Measurements from ENCODE around the gene ACOXL. TPM values are rescaled to one million over a fixed set of nuclear protein-coding genes. Genes with fewer than 3 reads are reported as not detected.

Gene ACOXL
- total and polyA plus RNA-seq, 2 donors (not counting 3 experiments of a cell fraction or from before 2014, with no cell fraction given) = not detected

DNA sequence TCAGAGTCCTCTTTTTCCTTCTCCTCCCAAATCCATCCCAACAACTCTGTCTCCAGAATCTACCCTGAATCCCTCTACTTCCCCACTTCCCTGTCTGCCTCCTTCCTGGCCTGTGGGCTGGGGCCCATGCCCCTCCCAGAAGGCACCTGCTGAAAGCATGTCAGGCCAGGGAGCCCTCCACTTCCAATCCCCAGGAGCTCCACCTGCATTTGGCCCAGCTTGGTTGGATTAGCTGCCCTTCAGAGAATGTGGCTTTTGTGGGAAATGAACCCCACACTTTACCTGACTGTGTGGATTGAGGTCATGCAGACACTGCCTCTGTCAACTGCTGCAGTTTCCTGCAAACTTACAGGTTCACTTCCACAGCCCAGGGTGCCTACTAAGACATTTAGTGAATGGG is 58.5 kb downstream of the ACOXL start:
- no peaks in the 10 kb centered on the region for H4K20me1 ChIP-seq (replicated peaks; ENCODE audit: control insufficient read depth, extremely low read depth, insufficient read depth, low read length)
- H3K4me1 ChIP-seq (ENCODE audit: control insufficient read depth, extremely low read depth, insufficient read depth, low read length) = no peaks in the 10 kb centered on the region
- no peaks in the 10 kb centered on the region for H3K79me2 ChIP-seq (ENCODE audit: control insufficient read depth, insufficient read depth, low read length)
- ChIA-PET POLR2A (no interaction called here), CTCF (interaction anchor here (0.6 to 1.6 kb wide), 2 partner anchors 21 to 908 kb away, joined by 3 read pairs; no protein-coding TSS in a partner anchor)
- intact Hi-C loops (cut with micrococcal nuclease) = no loop called here
- no peak overlapping the region for H2AFZ ChIP-seq (ENCODE audit: low read depth, low read length)
- H3K4me2 ChIP-seq (ENCODE audit: insufficient read depth, low read length) = no peak overlapping the region
- DNase-seq (ENCODE audit: low read depth, low spot score) = no peak
- no peaks in the 10 kb centered on the region for H3K9me3 ChIP-seq (replicated peaks; ENCODE audit: control insufficient read depth, insufficient read depth, low read length)
- H3K4me3 ChIP-seq (replicated peaks in 1 of 3; ENCODE audit: insufficient read depth in 1 of 3, low read depth in 1 of 3, low read length in 3 of 3) = no peak overlapping the region
- no peak overlapping the region for H3K9ac ChIP-seq (replicated peaks; ENCODE audit: extremely low read depth, insufficient read depth, low read length)
- no peak overlapping the region for H3K27ac ChIP-seq (ENCODE audit: insufficient read depth, low read depth, low read length)
- H3K9me1 ChIP-seq (replicated peaks; ENCODE audit: control insufficient read depth, extremely low read depth, insufficient read depth, low read length) = no peaks in the 10 kb centered on the region
- dilution Hi-C loops (cut with MboI; ENCODE audit: extremely low pct_ligation_motif_present, low sequenced_read_pairs) = no loop called here
- no peaks in the 10 kb centered on the region for H3K36me3 ChIP-seq (ENCODE audit: control insufficient read depth in 2 of 2, extremely low read depth in 1 of 2, insufficient read depth in 2 of 2, low read length in 2 of 2)
- FAIRE-seq = no peak
- TF ChIP-seq EZH2 (IDR thresholded peaks at IDR 0.05; ENCODE audit: borderline replicate concordance, low read depth, low read length, severe bottlenecking) = no peak
- TF ChIP-seq, protein P1, sequence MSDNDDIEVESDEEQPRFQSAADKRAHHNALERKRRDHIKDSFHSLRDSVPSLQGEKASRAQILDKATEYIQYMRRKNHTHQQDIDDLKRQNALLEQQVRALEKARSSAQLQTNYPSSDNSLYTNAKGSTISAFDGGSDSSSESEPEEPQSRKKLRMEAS (IDR thresholded peaks at IDR 0.05; ENCODE audit: insufficient read depth, insufficient read length) = no peak
- no peak for TF ChIP-seq FOS (IDR thresholded peaks at IDR 0.05; ENCODE audit: borderline replicate concordance, insufficient read depth, low read length)
- TF ChIP-seq JUN (IDR thresholded peaks at IDR 0.05; ENCODE audit: borderline replicate concordance, insufficient read depth, insufficient read length, low read depth) = no peak
- no peak for TF ChIP-seq POLR2A (IDR thresholded peaks at IDR 0.05; ENCODE audit: low read depth, low read length)
- TF ChIP-seq MYC (IDR thresholded peaks at IDR 0.05; ENCODE audit: low read depth, low read length) = no peak
- TF ChIP-seq POLR2AphosphoS5 (IDR thresholded peaks at IDR 0.05; ENCODE audit: insufficient read depth, low read depth, low read length) = no peak
- TF ChIP-seq, protein P2, sequence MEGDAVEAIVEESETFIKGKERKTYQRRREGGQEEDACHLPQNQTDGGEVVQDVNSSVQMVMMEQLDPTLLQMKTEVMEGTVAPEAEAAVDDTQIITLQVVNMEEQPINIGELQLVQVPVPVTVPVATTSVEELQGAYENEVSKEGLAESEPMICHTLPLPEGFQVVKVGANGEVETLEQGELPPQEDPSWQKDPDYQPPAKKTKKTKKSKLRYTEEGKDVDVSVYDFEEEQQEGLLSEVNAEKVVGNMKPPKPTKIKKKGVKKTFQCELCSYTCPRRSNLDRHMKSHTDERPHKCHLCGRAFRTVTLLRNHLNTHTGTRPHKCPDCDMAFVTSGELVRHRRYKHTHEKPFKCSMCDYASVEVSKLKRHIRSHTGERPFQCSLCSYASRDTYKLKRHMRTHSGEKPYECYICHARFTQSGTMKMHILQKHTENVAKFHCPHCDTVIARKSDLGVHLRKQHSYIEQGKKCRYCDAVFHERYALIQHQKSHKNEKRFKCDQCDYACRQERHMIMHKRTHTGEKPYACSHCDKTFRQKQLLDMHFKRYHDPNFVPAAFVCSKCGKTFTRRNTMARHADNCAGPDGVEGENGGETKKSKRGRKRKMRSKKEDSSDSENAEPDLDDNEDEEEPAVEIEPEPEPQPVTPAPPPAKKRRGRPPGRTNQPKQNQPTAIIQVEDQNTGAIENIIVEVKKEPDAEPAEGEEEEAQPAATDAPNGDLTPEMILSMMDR (IDR thresholded peaks at IDR 0.05; ENCODE audit: extremely low read depth in 1 of 2, insufficient read depth in 1 of 2, low read depth in 1 of 2, low read length in 2 of 2) = no peak
- no peak for TF ChIP-seq GATA2 (IDR thresholded peaks at IDR 0.05; ENCODE audit: insufficient read depth, insufficient read length, low read depth, low read length)
- H3K27me3 ChIP-seq (ENCODE audit: control insufficient read depth in 2 of 2, insufficient read depth in 2 of 2, low read length in 2 of 2) = peaks cover 24% of the 10 kb centered on the region in 2 experiments
- BruUV-seq (replicated peaks) = no TSS peak
